Measurements from ENCODE around the gene MRPL48.
A peak's percentile ranks its signal among the peaks of the same experiment; 100 is the strongest.
"Not testable (repeated sequence)": the region's sequence is repeated elsewhere in the genome, so short reads cannot be mapped to it uniquely, and the experiment has no call there.

MRPL48 gene

GRCh38 chr11:73852049-73852448 lies 64.4 kb downstream of the MRPL48 start:
- no peak for DNase-seq

- no peak for DNase-seq
Observed at GRCh38 chr11:73854680-73855079, 67.0 kb downstream of the MRPL48 start.

GRCh38 chr11:73856031-73856567 lies 68.4 kb downstream of the MRPL48 start:
- no peak for DNase-seq

- DNase-seq = no peak
Observed at GRCh38 chr11:73859671-73860070, 72.0 kb downstream of the MRPL48 start.

- no peak for DNase-seq
Observed at GRCh38 chr11:73860202-73860601, 72.5 kb downstream of the MRPL48 start.

- DNase-seq = no peak
Observed at GRCh38 chr11:73862986-73863385, 75.3 kb downstream of the MRPL48 start.

GRCh38 chr11:73866095-73866579 lies 78.5 kb downstream of the MRPL48 start:
- no peak for DNase-seq

GRCh38 chr11:73866586-73866996 lies 78.9 kb downstream of the MRPL48 start:
- no peak for DNase-seq

GRCh38 chr11:73869332-73869949 lies 81.8 kb downstream of the MRPL48 start:
- DNase-seq = no peak

GRCh38 chr11:73870261-73870660 lies 82.6 kb downstream of the MRPL48 start:
- DNase-seq = no peak

- DNase-seq = no peak
Observed at GRCh38 chr11:73872749-73873357, 85.2 kb downstream of the MRPL48 start.

- DNase-seq = no peak
Observed at GRCh38 chr11:73875380-73875779, 87.7 kb downstream of the MRPL48 start.

GRCh38 chr11:73875840-73876239 lies 88.2 kb downstream of the MRPL48 start:
- DNase-seq = no peak

- DNase-seq = peak; percentile 95
Observed at GRCh38 chr11:73876424-73877310, 89.0 kb downstream of the MRPL48 start, which contains the start of the genes COA4 and PAAF1. Gene COA4 (minus strand): TSS chr11:73876846. CDS start chr11:73873378, 3,468 bp downstream. Gene PAAF1 (plus strand): TSS chr11:73876999. CDS start chr11:73877022, 23 bp downstream.

- DNase-seq = no peak
Observed at GRCh38 chr11:73878771-73879170, 91.1 kb downstream of the MRPL48 start.

GRCh38 chr11:73880449-73880848 lies 92.8 kb downstream of the MRPL48 start:
- DNase-seq = not testable (repeated sequence)

GRCh38 chr11:73883856-73884255 lies 96.2 kb downstream of the MRPL48 start:
- no peak for DNase-seq

- no peak for DNase-seq
Observed at GRCh38 chr11:73888244-73888643, 100.6 kb downstream of the MRPL48 start.

- no peak for DNase-seq
Observed at GRCh38 chr11:73889019-73889418, 101.3 kb downstream of the MRPL48 start.

GRCh38 chr11:73889536-73889935 lies 101.9 kb downstream of the MRPL48 start:
- no peak for DNase-seq

- DNase-seq = no peak
Observed at GRCh38 chr11:73893041-73893440, 105.4 kb downstream of the MRPL48 start.

GRCh38 chr11:73894725-73895335 lies 107.2 kb downstream of the MRPL48 start:
- no peak for DNase-seq

GRCh38 chr11:73902303-73902702 lies 114.6 kb downstream of the MRPL48 start:
- no peak for DNase-seq
